Thyroid gland (tissue), 4 donors: Measurements from ENCODE around the gene ASAP2. TPM values are rescaled to one million over a fixed set of nuclear protein-coding genes. Genes with fewer than 3 reads are reported as not detected.

Experiments used
- DNase-seq, 2 donors: peaks; one replicate each; pipeline ENCODE4 v3.0.0-alpha.2; 2019
- H3K27ac ChIP-seq, 3 donors: fragments of 200-600 bp; sonication (generic); 1 replicate in 2 of 3; 2 replicates in 1 of 3; pipeline ENCODE4 v1.5.1; 2016 to 2019; ENCODE audit warnings: mild to moderate bottlenecking in 1 of 3, moderate library complexity in 1 of 3
- H3K27me3 ChIP-seq: fragments of 200-600 bp; sonication (generic); one replicate; pipeline ENCODE4 v1.5.1; 2019
- H3K36me3 ChIP-seq, 2 donors: fragments of 200-600 bp; sonication (generic); one replicate each; pipeline ENCODE4 v1.5.1; 2016 to 2019
- H3K4me1 ChIP-seq, 2 donors: fragments of 200-600 bp; sonication (generic); one replicate each; pipeline ENCODE4 v1.5.1; 2017 to 2019
- H3K4me3 ChIP-seq, 3 donors: fragments of 200-600 bp; sonication (generic); replicated peaks in 1 of 3; 1 replicate in 2 of 3; 2 replicates in 1 of 3; pipeline ENCODE4 v1.5.1; 2016; ENCODE audit warnings: mild to moderate bottlenecking in 1 of 3
- H3K9me3 ChIP-seq: fragments of 200-600 bp; sonication (generic); one replicate; pipeline ENCODE4 v1.5.1; 2017
- POLR2A ChIP-seq, 2 donors: fragments of 450-650 bp; IDR thresholded peaks; one replicate each; pipeline ENCODE4 v1.6.1; 2017; ENCODE audit warnings: antibody characterized with exemption in 2 of 2, mild to moderate bottlenecking in 2 of 2, moderate library complexity in 1 of 2
- WGBS, 2 donors: methylation state at CpG; one replicate each; pipeline ENCODE4 v1.1.5; 2017; 5-methylcytosine and 5-hydroxymethylcytosine counted together
- intact Hi-C: fragments of 100-400 bp; cut with DNase I; formaldehyde crosslinking; loops from one replicate; pipeline ENCODE4 v1.15.1; 2023
- total RNA-seq, 4 donors: library from RNA; depleted of rRNA; stranded (reverse); fragments of >200 nt; gene quantifications; one replicate each; pipeline ENCODE4 v1.2.3, GENCODE V29; 2016
- TF ChIP-seq, protein P1 (sequence below), 6 experiments: fragments of 200-600 bp in 3 of 6; fragments of 450-650 bp in 3 of 6; sonication (generic) in 3 of 6; IDR thresholded peaks; one replicate each; pipeline ENCODE4 v1.5.1; 2016 to 2019; ENCODE audit warnings: antibody characterized with exemption in 6 of 6, mild to moderate bottlenecking in 2 of 6, inconsistent platforms in 1 of 6, moderate library complexity in 1 of 6

Gene ASAP2
- total RNA-seq: 10 to 100 TPM; 40.3 to 55.3 (median 47.3) TPM

DNA sequence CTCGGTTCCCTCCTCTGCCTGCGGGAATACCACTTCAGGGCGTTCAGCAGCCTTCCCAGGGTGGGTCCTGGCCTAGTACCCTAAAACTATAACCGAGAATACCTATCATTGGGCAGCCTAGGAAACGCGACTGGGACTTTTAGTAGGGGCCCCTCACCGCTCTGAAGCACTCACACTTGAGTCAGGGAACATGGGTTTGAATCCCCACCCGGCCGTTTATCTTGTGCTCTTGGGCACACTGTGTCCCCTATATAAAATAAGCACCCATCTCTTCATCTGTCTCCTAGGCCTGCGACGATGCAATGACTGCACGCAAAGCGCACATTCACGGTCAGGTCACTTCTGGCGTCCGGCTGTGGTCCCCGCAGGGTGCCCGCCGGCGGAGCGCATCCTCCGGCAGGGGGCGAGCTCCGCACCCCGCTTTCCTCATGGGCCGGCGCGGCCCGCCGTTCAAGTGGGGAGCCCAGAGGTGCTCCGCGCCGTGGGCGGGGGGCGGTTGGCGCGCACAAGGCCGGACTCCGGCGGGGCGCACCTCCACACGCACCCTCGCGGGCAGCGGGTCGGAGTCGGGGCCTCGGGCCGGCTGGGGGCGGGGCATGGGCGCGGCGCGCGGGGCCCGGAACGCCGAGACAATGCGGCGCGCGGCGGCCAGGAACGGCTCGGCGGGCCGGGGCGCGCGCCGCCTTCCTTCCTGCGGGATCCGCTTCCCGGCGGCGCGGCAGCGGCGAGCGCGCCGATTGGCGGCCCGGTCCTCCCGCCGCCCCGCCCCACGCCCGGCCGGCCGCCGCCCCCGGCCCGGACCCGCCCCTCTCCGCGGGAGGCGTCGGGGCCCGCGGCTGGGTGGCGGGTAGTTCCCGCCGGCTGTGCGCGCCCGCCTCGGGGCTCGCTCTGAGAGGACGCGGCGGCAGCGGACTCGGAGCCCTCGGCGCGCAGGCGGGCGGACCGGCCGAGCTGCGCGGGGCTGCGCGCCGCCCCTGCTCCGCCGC is at the start of gene ASAP2:
TSS of gene ASAP2 (plus strand) at position 850 of the 986 bp plus-strand sequence. CDS start 293 bp downstream, outside the sequence.
- TF ChIP-seq, protein P1, sequence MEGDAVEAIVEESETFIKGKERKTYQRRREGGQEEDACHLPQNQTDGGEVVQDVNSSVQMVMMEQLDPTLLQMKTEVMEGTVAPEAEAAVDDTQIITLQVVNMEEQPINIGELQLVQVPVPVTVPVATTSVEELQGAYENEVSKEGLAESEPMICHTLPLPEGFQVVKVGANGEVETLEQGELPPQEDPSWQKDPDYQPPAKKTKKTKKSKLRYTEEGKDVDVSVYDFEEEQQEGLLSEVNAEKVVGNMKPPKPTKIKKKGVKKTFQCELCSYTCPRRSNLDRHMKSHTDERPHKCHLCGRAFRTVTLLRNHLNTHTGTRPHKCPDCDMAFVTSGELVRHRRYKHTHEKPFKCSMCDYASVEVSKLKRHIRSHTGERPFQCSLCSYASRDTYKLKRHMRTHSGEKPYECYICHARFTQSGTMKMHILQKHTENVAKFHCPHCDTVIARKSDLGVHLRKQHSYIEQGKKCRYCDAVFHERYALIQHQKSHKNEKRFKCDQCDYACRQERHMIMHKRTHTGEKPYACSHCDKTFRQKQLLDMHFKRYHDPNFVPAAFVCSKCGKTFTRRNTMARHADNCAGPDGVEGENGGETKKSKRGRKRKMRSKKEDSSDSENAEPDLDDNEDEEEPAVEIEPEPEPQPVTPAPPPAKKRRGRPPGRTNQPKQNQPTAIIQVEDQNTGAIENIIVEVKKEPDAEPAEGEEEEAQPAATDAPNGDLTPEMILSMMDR (IDR thresholded peaks at IDR 0.05): peak; percentile 48 to 86 (median 77)
- peak in 1 of 2 donors; percentile 82 for TF ChIP-seq POLR2A (IDR thresholded peaks at IDR 0.05)
- Histone ChIP-seq H3K27me3 (no peaks in the 10 kb centered on the region), H3K36me3 (no peaks in the 10 kb centered on the region), H3K4me1 (peaks cover 11 to 27% of the 10 kb centered on the region in 2 donors), H3K27ac (peak within 1 kb of the TSS; percentile 93 to 95 (median 95)), H3K9me3 (no peaks in the 10 kb centered on the region), H3K4me3 (peak within 1 kb of the TSS; percentile 78 to 88 (median 86))
- WGBS, 2 donors: 13 to 29% methylated on average over 9 to 15 of the region's 128 CpGs
- DNase-seq: peak; percentile 70 to 77
- intact Hi-C loops: loop anchor here (5.0 kb wide), 2 partner anchors 64 to 131 kb away; no protein-coding TSS in a partner anchor

DNA sequence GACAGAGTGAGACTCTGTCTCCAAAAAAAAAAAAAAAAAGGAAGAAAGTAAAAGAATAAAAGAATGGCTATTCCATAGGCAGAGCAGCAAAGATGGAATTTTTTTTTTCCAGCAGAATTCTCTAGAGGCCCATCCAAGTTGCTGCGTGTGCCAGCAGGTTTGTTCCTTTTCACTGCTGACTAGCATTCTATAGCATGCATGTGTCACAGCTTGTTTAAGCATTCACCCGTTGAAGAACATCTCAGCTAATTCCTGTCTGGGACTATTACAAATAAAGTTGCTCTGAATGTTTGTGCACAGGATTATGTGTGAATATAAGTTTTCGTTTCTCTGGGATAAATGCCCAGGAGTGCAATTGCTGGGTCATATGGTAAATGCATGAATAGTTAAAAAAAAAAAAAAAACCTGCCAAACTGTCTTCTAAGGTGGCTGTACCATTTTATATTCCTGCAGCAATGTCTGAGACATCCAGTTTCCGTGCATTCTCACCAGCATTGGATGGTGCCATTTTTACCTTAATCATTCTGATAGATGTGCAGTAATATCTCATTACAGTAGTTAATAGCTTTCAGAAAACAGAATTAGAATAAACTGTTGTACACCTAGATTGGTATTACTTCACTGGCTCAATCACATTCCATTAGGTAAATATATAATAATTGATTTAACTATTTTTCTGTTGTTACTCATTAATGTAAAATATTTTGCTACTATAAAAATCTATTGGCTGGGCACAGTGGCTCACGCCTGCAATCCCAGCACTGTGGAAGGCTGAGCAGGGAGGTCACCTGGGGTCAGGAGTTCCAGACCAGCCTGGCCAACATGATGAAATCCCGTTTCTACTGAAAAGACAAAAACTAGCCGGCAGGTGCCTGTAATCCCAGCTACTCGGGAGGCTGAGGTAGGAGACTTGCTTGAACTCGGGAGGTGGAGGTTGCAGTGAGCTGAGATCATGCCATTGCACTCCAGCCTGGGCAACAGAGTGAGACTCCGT is 47.5 kb upstream of the ASAP2 start:
- H3K4me3 ChIP-seq: no peak overlapping the region
- intact Hi-C loops: no loop called here
- no peak for DNase-seq
- no peak overlapping the region for H3K27ac ChIP-seq
- TF ChIP-seq, protein P1 (IDR thresholded peaks at IDR 0.05): no peak
- TF ChIP-seq POLR2A (IDR thresholded peaks at IDR 0.05): no peak
- 83 to 85% methylated on average over 10 of the region's 10 CpGs for WGBS, 2 donors
- H3K4me1 ChIP-seq: peaks cover 8 to 13% of the 10 kb centered on the region in 2 donors
- no peaks in the 10 kb centered on the region for H3K36me3 ChIP-seq
- no peaks in the 10 kb centered on the region for H3K27me3 ChIP-seq
- no peaks in the 10 kb centered on the region for H3K9me3 ChIP-seq

DNA sequence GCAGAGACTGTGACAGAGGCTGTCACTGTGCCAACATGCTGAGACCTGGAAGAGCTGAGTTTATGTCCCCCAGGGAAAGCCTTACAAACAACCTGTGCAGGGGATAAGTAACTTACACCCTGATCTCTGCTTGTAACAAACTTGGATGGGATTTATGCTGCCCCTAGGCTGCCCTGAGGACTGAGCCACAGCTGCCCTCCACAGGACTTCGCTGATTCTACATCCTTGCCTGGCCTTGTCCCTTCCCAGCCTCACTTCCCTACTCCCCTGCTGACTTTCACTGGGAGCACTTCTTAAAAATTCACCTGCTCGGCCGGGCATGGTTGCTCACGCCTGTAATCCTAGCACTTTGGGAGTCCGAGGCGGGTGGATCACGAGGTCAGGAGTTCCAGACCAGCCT is 45.9 kb upstream of the ASAP2 start:
- Histone ChIP-seq H3K9me3 (no peaks in the 10 kb centered on the region), H3K27me3 (no peaks in the 10 kb centered on the region), H3K27ac (peak overlapping the region in 1 of 3 donors; percentile 10), H3K4me1 (peaks cover 23 to 29% of the 10 kb centered on the region in 2 donors), H3K36me3 (no peaks in the 10 kb centered on the region), H3K4me3 (no peak overlapping the region)
- 78 to 84% methylated on average over 7 of the region's 7 CpGs for WGBS, 2 donors
- TF ChIP-seq, protein P1 (IDR thresholded peaks at IDR 0.05): peak in 1 of 6 experiments; percentile 7
- no peak for TF ChIP-seq POLR2A (IDR thresholded peaks at IDR 0.05)
- DNase-seq: no peak
- intact Hi-C loops: no loop called here

DNA sequence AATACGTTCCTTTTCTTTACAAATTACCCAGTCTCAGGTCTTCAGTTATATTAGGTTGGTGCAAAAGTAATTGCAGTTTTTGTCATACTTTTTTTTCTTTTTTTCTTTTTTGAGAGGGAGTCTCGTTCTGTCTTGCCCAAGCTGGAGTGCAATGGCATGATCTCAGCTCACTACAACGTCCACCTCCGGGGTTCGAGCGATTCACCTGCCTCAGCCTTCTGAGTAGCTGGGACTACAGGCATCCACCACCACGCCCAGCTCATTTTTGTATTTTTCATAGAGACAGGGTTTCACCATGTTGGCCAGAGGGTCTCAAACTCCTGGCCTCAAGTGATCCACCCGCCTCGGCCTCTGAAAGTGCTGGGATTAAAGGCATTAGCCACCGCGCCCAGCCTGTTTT is 43.8 kb upstream of the ASAP2 start:
- intact Hi-C loops: no loop called here
- peaks cover 27 to 40% of the 10 kb centered on the region in 2 donors for H3K4me1 ChIP-seq
- no peaks in the 10 kb centered on the region for H3K36me3 ChIP-seq
- no peak overlapping the region for H3K4me3 ChIP-seq
- DNase-seq: no peak
- H3K27me3 ChIP-seq: no peaks in the 10 kb centered on the region
- 86 to 89% methylated on average over 11 of the region's 11 CpGs for WGBS, 2 donors
- H3K27ac ChIP-seq: peak overlapping the region in 2 of 3 donors; percentile 71 to 89
- TF ChIP-seq POLR2A (IDR thresholded peaks at IDR 0.05): no peak
- TF ChIP-seq, protein P1 (IDR thresholded peaks at IDR 0.05): no peak
- H3K9me3 ChIP-seq: no peaks in the 10 kb centered on the region
